ENCODE measurements around the gene PPM1H. TPM values are rescaled to one million over a fixed set of nuclear protein-coding genes. Genes with fewer than 3 reads are reported as not detected.

PPM1H gene
- total RNA-seq, 1 donor from 2014 or later, result not detected

DNA sequence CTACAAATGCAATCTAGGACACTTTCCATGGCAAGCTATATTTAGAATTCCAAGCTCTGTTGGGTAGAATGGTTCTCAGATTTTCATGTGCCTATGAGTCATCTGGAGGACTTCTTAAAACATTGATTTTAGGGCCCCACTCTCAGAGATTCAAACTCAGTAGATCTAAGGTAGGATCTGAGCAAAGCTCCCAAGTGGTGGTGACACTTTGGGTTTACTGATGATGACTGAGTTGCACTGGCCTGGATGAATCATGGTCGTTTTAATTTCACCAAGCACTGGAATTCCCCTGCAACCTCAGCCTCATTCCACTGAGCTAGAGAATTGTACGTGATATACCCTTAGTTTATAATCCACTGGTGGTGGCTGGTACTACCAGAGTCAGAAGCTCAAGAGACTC is 86.5 kb downstream of the PPM1H start:
- no peaks in the 10 kb centered on the region for H3K9me3 Mint-ChIP-seq
- intact Hi-C loops (cut with micrococcal nuclease), result no loop called here
- no peak overlapping the region for H3K4me3 Mint-ChIP-seq
- DNase-seq (ENCODE audit: low spot score), result no peak
- H3K36me3 Mint-ChIP-seq (ENCODE audit: low read depth), result no peaks in the 10 kb centered on the region
- H3K4me1 Mint-ChIP-seq (ENCODE audit: low read depth), result no peaks in the 10 kb centered on the region
- peaks cover 12% of the 10 kb centered on the region for H3K27me3 Mint-ChIP-seq (ENCODE audit: insufficient read depth)
- H3K27ac Mint-ChIP-seq, result no peak overlapping the region

DNA sequence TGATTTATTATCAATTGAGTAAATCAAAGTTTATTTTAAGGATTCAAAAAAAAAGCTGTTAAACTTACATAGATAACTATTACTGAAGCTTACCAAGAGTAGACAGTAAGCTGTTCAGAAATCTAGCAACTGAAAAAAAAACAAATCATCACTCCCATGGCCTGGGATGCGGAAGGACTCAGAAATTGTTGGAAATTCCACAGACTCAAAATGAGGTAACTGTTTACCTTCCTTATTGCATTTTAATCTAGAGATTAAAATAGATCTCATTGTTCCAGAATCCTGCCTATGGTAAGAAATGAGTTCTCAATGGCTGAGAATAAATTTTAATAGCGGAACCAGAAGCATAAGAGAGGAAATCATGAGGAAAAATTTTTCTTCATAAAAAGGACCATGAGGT is 87.2 kb downstream of the PPM1H start:
- no peaks in the 10 kb centered on the region for H3K36me3 Mint-ChIP-seq (ENCODE audit: low read depth)
- no peak overlapping the region for H3K4me3 Mint-ChIP-seq
- no peak overlapping the region for H3K27ac Mint-ChIP-seq
- H3K27me3 Mint-ChIP-seq (ENCODE audit: insufficient read depth), result peaks cover 12% of the 10 kb centered on the region
- H3K9me3 Mint-ChIP-seq, result no peaks in the 10 kb centered on the region
- intact Hi-C loops (cut with micrococcal nuclease), result no loop called here
- DNase-seq (ENCODE audit: low spot score), result no peak
- no peaks in the 10 kb centered on the region for H3K4me1 Mint-ChIP-seq (ENCODE audit: low read depth)

DNA sequence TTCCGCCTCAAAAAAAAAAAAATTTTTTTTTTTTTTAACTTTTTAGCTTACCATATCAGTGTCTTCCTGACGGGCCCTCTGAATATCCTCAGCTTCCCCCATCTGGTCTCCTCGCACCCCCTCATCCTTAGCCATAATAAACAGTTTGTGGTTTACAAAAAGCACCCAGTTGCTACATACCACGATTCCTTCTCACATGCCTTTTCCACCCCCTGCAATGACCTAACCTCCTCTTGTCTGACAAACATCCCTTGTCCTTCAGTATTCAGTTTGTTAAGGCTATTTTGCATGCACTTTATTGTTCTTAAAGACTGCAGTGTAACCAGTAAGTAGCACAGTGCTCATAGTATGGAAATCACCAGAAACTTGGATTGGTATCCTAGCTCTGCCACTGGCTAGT is 88.5 kb downstream of the PPM1H start:
- no peaks in the 10 kb centered on the region for H3K36me3 Mint-ChIP-seq (ENCODE audit: low read depth)
- peaks cover 17% of the 10 kb centered on the region for H3K27me3 Mint-ChIP-seq (ENCODE audit: insufficient read depth)
- intact Hi-C loops (cut with micrococcal nuclease), result no loop called here
- no peak for DNase-seq (ENCODE audit: low spot score)
- H3K27ac Mint-ChIP-seq, result no peak overlapping the region
- no peak overlapping the region for H3K4me3 Mint-ChIP-seq
- H3K9me3 Mint-ChIP-seq, result no peaks in the 10 kb centered on the region
- no peaks in the 10 kb centered on the region for H3K4me1 Mint-ChIP-seq (ENCODE audit: low read depth)

DNA sequence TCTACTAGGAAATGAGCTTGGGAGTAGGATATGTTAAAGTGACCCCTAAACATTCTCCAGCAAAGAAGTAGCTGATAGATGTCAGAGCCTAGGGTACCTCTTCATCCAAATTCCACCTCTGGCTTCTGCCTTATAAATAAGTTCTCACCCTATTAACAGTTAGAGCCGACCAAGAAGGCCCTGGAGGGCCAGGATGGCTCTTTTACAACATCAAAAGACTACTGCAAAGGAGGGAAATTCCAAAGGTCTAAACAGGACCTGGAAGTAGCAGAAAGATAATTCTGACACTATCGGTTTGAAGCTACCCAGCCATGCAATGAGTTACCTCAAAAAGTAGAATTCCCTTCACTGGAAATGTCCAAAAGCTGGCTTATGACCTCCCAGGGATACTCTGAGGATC is 90.0 kb downstream of the PPM1H start:
- H3K4me1 Mint-ChIP-seq (ENCODE audit: low read depth), result no peaks in the 10 kb centered on the region

GRCh38 chr12:62843716-62844115 is 91.2 kb downstream of the PPM1H start:
- Mint-ChIP-seq H3K4me3 (no peak overlapping the region), H3K4me1 (ENCODE audit: low read depth) (no peaks in the 10 kb centered on the region), H3K36me3 (ENCODE audit: low read depth) (no peaks in the 10 kb centered on the region), H3K27ac (no peak overlapping the region), H3K27me3 (ENCODE audit: insufficient read depth) (peaks cover 14% of the 10 kb centered on the region), H3K9me3 (no peaks in the 10 kb centered on the region)
- DNase-seq (ENCODE audit: low spot score), result no peak
- intact Hi-C loops (cut with micrococcal nuclease), result no loop called here

More for the DNA sequence above, 90.0 kb downstream of the PPM1H start:
- Mint-ChIP-seq H3K27ac (no peak overlapping the region), H3K4me3 (no peak overlapping the region), H3K27me3 (ENCODE audit: insufficient read depth) (peaks cover 15% of the 10 kb centered on the region), H3K9me3 (no peaks in the 10 kb centered on the region), H3K36me3 (ENCODE audit: low read depth) (no peaks in the 10 kb centered on the region)
- no peak for DNase-seq (ENCODE audit: low spot score)
- intact Hi-C loops (cut with micrococcal nuclease), result no loop called here

GRCh38 chr12:62841846-62842245 is 93.1 kb downstream of the PPM1H start:
- Mint-ChIP-seq H3K36me3 (ENCODE audit: low read depth) (no peaks in the 10 kb centered on the region), H3K27me3 (ENCODE audit: insufficient read depth) (peaks cover 16% of the 10 kb centered on the region), H3K9me3 (no peaks in the 10 kb centered on the region), H3K4me1 (ENCODE audit: low read depth) (no peaks in the 10 kb centered on the region), H3K4me3 (no peak overlapping the region), H3K27ac (no peak overlapping the region)
- intact Hi-C loops (cut with micrococcal nuclease), result no loop called here
- no peak for DNase-seq (ENCODE audit: low spot score)

- Mint-ChIP-seq H3K4me3 (no peak overlapping the region), H3K27ac (no peak overlapping the region), H3K9me3 (no peaks in the 10 kb centered on the region), H3K27me3 (ENCODE audit: insufficient read depth) (peaks cover 22% of the 10 kb centered on the region), H3K4me1 (ENCODE audit: low read depth) (no peaks in the 10 kb centered on the region), H3K36me3 (ENCODE audit: low read depth) (no peaks in the 10 kb centered on the region)
- DNase-seq (ENCODE audit: low spot score), result no peak
- intact Hi-C loops (cut with micrococcal nuclease), result no loop called here
Observed at GRCh38 chr12:62840806-62841205, 94.1 kb downstream of the PPM1H start.

DNA sequence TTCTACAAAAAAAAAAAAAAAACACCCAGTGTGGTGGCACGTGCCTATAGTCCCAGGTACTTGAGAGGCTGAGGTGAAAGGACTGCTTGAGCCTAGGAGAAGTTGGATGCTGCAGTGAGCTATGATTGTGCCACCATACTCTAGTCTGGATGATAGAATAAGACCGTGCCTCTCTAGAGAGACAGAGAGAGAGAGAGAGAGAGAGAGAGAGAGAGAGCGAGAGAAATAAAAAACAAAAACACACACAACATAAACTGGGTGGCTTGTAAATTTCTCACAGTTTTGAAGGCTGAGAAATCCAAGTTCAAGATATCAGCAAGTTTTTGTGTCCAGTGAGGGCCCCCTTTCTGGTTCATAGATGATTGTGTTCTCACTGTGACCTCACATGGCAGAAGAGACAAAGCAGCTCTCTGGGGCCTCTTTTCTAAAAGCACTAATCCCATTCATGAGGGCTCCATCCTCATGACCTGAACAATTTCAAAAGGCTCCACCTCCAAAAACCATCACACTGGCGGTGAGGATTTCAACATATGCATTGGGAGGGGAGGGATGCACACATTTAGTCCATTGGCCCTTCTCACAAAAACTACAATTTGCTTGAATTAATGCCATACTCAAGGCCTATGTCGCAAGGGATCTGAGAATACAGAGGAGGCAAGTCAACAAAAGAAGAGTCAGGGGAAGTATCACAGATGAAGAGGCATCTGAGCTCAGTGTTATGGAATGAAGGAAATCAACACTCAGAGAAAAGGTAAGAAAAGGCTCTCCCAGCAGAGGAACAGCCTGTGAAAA is 94.9 kb downstream of the PPM1H start:
- Mint-ChIP-seq H3K27me3 (ENCODE audit: insufficient read depth) (peaks cover 16% of the 10 kb centered on the region), H3K9me3 (no peaks in the 10 kb centered on the region), H3K36me3 (ENCODE audit: low read depth) (no peaks in the 10 kb centered on the region), H3K27ac (no peak overlapping the region), H3K4me1 (ENCODE audit: low read depth) (no peaks in the 10 kb centered on the region), H3K4me3 (no peak overlapping the region)
- intact Hi-C loops (cut with micrococcal nuclease), result no loop called here
- DNase-seq (ENCODE audit: low spot score), result no peak

GRCh38 chr12:62834971-62835547 is 99.9 kb downstream of the PPM1H start:
- no peak overlapping the region for H3K4me3 Mint-ChIP-seq
- no peak for DNase-seq (ENCODE audit: low spot score)
- H3K36me3 Mint-ChIP-seq (ENCODE audit: low read depth), result no peaks in the 10 kb centered on the region
- intact Hi-C loops (cut with micrococcal nuclease), result no loop called here
- no peaks in the 10 kb centered on the region for H3K4me1 Mint-ChIP-seq (ENCODE audit: low read depth)
- H3K9me3 Mint-ChIP-seq, result no peaks in the 10 kb centered on the region
- no peak overlapping the region for H3K27ac Mint-ChIP-seq
- H3K27me3 Mint-ChIP-seq (ENCODE audit: insufficient read depth), result peaks cover 10% of the 10 kb centered on the region

DNA sequence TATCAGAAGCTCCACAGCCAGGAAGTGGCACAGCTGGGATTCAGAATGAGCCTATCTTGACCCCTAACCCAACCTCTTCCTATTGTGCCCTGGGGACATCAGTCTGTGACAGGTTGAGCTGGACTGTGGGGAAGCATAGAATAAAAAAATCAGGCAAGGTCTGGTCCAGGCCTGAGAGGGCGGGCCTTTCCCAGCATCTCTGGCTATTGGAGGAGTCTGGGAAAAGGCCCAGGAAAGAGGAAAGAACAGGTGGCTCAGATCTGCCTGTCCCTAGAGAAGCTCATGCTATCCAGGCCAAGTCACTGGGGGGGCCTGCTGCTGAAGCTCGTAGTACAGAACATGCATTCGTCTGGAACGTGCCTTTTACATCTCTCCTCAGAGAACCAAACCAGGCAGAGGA is 100.5 kb downstream of the PPM1H start:
- Mint-ChIP-seq H3K27me3 (ENCODE audit: insufficient read depth) (peaks cover 10% of the 10 kb centered on the region), H3K4me1 (ENCODE audit: low read depth) (no peaks in the 10 kb centered on the region), H3K36me3 (ENCODE audit: low read depth) (no peaks in the 10 kb centered on the region), H3K9me3 (no peaks in the 10 kb centered on the region), H3K4me3 (no peak overlapping the region), H3K27ac (no peak overlapping the region)
- no peak for DNase-seq (ENCODE audit: low spot score)
- intact Hi-C loops (cut with micrococcal nuclease), result no loop called here

GRCh38 chr12:62833634-62834033 is 101.3 kb downstream of the PPM1H start:
- DNase-seq (ENCODE audit: low spot score), result no peak
- intact Hi-C loops (cut with micrococcal nuclease), result no loop called here
- H3K36me3 Mint-ChIP-seq (ENCODE audit: low read depth), result no peaks in the 10 kb centered on the region
- no peak overlapping the region for H3K27ac Mint-ChIP-seq
- no peak overlapping the region for H3K4me3 Mint-ChIP-seq
- H3K27me3 Mint-ChIP-seq (ENCODE audit: insufficient read depth), result peaks cover 8% of the 10 kb centered on the region
- H3K4me1 Mint-ChIP-seq (ENCODE audit: low read depth), result no peaks in the 10 kb centered on the region
- no peaks in the 10 kb centered on the region for H3K9me3 Mint-ChIP-seq

GRCh38 chr12:62832558-62832957 is 102.4 kb downstream of the PPM1H start:
- Mint-ChIP-seq H3K4me3 (no peak overlapping the region), H3K27me3 (ENCODE audit: insufficient read depth) (peaks cover 8% of the 10 kb centered on the region), H3K27ac (no peak overlapping the region), H3K4me1 (ENCODE audit: low read depth) (no peaks in the 10 kb centered on the region), H3K36me3 (ENCODE audit: low read depth) (no peaks in the 10 kb centered on the region), H3K9me3 (no peaks in the 10 kb centered on the region)
- no peak for DNase-seq (ENCODE audit: low spot score)
- intact Hi-C loops (cut with micrococcal nuclease), result no loop called here

DNA sequence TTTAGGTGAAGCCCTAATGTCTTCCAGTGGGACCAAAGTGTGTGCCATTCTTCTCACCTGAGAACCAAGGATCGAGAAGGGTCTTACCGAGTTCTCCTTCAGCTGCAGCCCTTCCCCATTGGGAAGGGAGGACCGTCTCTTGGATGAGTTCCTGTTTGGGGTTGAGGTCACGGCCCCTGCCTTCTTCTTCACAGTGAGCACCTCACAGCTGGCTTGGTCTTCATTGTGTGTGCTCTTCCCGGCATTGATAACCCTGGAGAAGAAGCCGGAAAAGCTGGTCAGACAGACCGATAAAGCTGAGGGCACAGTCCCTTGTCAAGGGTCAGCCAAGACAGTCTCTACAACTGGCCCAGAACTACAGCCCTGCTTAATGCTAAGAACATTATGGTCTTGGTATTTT is 102.9 kb downstream of the PPM1H start:
- no peaks in the 10 kb centered on the region for H3K36me3 Mint-ChIP-seq (ENCODE audit: low read depth)
- no peaks in the 10 kb centered on the region for H3K4me1 Mint-ChIP-seq (ENCODE audit: low read depth)
- H3K4me3 Mint-ChIP-seq, result no peak overlapping the region
- H3K9me3 Mint-ChIP-seq, result no peaks in the 10 kb centered on the region
- DNase-seq (ENCODE audit: low spot score), result no peak
- intact Hi-C loops (cut with micrococcal nuclease), result no loop called here
- peaks cover 7% of the 10 kb centered on the region for H3K27me3 Mint-ChIP-seq (ENCODE audit: insufficient read depth)
- H3K27ac Mint-ChIP-seq, result no peak overlapping the region
